Stimulated activated CD8-positive, alpha-beta memory T cell treated with anti-CD3 and anti-CD28 coated beads, Interleukin-15, amount 100 ng/mL, for 1 hour (primary cell): ENCODE measurements around the gene CXCL8.
"Not testable (repeated sequence)": the region's sequence is repeated elsewhere in the genome, so short reads cannot be mapped to it uniquely, and the experiment has no call there.

Experiments used
- DNase-seq: peaks from one replicate; pipeline ENCODE4 v3.0.0-alpha.2; 2020; ENCODE audit warnings: low read depth

Gene CXCL8

GRCh38 chr4:73743795-73744194, 3.4 kb downstream of the CXCL8 start:
- no peak for DNase-seq

DNA sequence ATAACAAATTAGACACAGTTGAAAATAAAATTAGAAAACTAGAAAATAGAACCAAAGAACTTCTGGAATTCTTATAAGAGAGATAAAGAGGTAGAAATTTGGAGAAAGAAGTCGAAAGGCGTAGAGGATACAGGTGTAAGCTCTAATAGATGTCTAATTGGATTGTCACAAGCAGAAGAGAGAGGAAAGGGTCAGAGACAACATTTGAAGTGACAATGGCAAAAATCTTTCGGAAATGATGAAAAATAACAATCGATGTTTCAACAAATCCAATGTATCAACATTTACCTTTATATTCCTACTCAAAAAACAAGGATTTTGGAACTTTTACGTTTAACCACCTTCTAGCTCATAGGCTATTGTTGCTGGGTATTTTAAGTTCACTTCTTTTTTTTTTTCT, 3.8 kb downstream of the CXCL8 start:
- no peak for DNase-seq

DNA sequence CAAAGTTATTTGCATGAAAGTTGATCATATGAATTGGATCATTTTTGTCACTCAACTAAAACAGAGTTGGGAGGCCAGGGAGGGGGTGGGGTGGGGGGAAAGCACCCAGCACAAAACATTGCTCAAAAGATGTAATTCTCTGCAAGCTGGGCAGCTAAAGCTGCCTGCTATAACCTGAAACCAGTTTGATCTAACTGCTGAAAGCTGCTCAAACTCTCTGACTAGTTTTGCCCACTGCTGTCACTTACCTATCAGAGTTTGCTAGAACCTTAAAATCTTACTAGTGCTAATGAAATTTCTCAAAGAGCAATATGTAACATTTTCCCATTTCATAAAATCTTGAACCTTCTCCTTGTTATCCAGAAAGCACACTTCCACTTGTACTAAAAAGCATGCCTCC, 10.4 kb downstream of the CXCL8 start:
- no peak for DNase-seq

DNA sequence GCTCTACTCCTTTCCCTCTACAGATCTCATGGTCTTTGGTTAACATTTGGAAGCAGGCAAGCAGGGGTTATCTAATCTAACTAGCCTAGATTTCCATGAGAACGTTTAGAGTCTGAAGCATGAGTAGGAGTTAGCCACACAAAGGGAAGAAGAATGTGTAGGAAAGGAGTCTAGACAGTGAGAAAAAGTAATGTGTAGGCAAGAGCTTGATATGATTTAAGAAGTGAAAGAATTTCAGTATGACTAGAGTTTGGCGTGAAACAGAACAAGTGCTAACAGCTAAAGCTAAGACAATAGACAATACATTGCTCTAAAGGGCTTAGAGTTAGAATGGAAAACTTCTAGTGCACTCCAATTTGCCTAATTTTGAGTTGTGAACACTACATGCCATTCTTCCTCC, 10.8 kb downstream of the CXCL8 start:
- no peak for DNase-seq

- DNase-seq = no peak
Observed at GRCh38 chr4:73751830-73752229, 11.5 kb downstream of the CXCL8 start.

DNA sequence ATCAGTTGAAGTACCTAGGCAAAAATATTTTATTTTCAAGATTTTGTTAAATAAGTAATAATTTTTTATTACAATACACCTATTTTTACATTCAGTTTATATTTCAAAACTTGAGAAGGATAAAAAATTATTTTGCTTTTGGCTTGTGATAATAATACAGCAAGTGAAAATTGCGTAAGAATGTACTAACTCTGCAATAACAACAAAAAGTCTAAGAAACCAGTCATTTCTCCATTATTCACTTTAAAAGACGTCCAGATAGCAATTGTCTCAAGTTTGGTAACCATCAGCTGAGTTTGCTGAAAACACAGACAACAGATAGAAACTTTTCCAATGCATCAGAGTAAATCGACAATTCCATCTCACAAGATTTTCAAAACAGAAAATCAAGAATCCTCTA, 12.1 kb downstream of the CXCL8 start:
- no peak for DNase-seq

DNA sequence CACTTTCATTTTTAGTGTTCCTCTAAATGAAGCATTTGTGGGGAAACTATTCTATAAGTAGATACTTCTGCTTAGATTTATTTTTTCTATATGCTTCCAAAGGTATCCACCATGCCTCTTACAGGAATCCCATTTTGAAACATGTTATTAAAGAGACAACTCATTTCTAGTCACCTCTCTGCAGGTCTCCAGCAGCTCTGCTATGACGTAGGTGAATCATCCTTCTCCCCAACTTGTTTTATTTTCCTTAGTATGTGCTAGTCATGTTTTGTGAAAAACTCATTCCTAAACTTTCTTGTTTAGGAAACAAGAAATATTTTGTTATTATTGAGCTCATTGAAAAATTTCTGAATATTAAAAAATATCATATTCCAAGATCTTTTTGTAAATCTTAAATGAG, 12.8 kb downstream of the CXCL8 start:
- no peak for DNase-seq

GRCh38 chr4:73754934-73755333, 14.6 kb downstream of the CXCL8 start:
- DNase-seq = no peak

DNA sequence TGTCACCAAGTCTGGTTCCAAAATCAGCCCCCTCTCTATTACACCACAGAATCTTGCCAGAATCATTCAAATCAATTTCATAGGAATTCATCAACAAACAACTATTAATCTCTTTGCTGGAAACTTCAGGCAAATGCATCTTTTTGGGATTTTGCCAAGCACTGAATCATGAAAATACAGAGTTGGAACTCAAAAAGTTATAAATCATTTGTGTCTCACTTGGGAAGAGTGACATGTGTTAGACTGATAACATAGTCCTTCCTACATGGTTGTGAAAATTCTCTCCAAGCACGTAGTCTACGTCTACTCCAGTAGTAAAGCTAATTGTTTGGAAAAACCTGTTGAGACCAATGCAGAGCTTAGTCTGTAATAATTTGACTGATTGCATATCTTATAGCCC, 19.0 kb downstream of the CXCL8 start:
- no peak for DNase-seq

DNA sequence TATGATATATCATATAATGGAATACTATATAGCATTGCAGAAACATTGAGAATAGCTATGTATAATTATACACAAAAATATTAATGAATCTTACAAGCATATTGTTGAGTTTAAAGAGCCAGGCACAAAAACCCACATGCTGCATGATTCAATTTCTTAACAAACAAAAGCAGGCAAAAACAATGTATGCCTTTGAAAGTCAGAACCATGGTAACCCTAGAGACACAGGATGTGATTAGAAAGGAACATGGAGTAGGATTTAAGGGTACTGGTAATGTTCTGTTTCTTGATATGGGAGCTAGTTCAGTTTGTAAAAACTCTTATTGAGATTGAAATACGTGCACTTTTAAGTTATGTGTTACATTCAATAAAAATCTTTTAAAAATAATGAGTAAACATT, 21.5 kb downstream of the CXCL8 start:
- no peak for DNase-seq

- no peak for DNase-seq
Observed at GRCh38 chr4:73762409-73762808, 22.0 kb downstream of the CXCL8 start.

- no peak for DNase-seq
Observed at GRCh38 chr4:73763877-73764276, 23.5 kb downstream of the CXCL8 start.

GRCh38 chr4:73764513-73764912, 24.1 kb downstream of the CXCL8 start:
- DNase-seq = no peak

DNA sequence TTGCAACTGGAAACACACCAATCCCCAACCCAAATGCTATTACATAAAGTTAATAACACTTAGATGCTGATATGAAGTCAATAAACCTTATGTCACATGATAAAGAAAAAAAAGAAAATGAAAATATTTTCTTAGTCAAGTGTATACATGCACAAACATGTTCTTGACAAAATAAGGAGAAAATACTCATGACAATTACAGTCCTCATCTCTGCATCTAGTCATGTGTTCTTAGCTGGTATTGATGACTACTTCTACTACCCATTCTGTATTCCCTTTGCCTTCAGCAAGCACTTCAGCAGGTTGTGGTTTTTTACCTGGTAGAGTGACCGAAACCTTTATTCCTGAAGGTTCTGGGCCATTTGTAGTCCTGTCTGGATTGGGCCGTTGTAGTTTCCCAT, 24.9 kb downstream of the CXCL8 start:
- no peak for DNase-seq

DNA sequence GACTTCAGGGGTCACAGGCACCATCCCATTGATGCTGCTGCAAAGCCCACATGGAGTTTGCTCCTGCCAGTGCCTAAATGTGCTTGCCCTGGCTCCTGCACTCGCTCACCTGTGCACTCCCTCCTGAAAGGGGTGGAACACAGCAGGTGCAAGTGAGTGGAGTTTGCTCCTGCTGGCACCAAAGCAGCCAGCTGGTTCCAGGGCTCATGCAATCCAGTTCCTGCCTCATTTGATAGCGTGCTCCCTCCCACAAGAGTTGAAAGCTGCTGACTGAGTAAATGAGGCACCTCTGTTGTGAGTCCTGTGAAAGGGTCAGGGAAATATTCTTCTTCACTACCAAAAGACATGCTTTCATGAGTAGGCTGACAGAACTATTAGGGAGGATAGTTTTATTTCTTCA, 30.5 kb downstream of the CXCL8 start:
- no peak for DNase-seq

DNA sequence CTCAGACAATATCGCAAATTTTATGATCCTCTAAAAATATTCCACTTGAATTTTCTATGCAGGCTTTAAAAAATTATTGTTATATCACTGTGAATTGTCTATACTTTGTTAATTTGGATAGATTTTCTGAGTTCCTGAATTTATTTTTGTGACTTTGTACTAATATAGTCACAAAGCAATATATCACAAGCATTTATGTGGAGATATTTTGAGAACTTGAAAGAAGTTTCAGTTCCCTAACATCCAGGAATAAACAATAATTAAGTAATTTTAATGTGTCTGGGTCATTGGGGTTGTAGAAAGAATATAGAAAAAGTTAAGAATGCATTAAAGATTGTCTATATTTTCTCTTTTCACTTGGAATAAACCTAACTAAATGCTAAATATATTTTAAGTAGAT, 32.0 kb downstream of the CXCL8 start:
- no peak for DNase-seq

DNA sequence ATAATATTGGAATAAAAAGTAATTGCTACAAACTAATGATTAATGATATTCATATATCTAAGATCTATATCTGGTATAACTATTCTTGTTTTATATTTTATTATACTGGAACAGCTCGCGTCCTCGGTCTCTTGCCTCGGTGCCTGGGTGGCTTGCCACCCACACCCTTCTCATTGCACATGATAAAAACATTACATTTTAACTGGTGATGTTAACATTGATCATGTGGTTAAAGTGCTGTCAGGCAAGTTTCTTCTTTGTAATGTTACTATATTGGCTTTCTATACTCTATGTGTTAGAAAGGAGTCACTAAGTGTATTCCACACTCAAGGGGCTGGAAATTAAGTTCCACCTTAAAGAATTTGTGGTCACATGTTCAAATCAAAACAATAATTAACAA, 34.0 kb downstream of the CXCL8 start:
- not testable (repeated sequence) for DNase-seq

DNA sequence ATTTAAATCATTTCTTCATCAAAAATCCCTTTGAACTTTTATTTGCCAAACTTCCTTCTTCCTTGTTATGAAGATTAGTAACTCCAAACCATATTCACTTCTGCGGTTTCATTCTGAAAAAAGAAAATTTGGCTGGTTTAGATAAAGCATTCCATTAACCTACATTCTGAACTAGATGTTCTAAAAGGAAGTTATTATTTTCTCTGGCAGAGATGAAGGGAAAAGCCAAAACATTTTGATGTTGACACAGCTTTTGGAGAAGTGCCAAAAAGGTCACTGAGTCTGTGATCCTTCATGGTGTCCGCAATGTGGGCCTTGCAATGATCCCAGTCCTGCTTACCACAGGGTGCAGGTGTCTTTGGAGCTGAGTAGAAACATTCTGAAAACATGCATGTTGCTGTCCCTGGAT, 36.0 kb downstream of the CXCL8 start:
- DNase-seq = no peak

GRCh38 chr4:73777612-73778011, 37.2 kb downstream of the CXCL8 start:
- DNase-seq = no peak

DNA sequence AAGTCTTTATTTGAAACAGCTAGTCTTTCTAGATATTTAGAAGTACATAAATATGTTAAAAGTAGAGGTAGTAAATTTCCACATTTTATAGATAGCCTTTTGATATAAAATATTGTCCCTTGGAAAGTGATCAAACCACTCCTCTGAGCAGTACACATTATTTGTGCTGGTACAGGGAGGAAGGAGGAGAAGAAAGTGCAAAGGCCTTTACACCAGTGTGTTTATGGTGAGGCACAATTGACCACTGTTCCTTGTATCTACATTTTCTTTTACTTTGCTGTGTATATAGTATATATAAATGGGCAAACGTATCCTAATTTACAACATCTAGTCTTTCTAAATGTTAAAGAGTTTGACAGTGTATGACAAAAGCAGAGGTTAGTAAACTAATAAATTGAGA, 39.9 kb downstream of the CXCL8 start:
- no peak for DNase-seq

- no peak for DNase-seq
Observed at GRCh38 chr4:73780834-73781233, 40.5 kb downstream of the CXCL8 start.

GRCh38 chr4:73788411-73788810, 48.0 kb downstream of the CXCL8 start:
- DNase-seq = no peak
